ENCODE measurements around the gene PRR22.

The PRR22 gene

DNA sequence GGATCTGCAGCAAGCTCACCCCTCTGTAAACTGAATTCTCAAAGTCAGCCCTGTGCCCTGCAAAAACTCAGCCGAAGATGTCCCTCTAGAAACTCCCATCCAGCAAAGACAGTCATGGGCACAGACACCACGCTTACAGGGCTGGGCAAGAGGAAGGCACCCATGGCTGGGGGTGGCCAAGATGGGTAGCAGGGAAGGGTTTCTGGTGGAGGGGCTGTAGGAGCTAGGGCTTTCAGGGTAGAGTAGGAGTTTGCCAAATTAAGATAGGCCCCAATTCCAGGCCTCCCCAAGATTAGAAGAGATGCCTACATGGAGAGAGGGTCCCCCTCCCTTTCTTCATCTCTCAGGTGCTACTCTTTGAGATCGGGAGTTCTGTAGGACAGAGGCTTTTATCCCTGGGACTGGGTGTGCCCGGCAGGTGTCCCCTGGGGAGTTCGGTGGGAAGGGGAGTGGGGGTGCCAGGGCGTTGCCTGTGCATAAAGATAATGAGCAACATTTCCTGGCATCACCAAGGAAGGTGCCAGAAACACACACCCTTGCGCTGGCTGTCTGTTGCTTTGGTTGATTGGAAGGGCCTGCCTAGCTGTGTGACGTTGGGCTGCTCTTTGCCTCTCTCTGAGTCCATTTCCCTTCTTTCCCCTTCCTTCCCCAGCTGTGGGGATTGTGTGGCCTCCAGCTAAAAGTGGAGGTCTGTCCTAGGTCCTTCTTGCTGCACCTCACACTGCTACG lies 29.7 kb upstream of the PRR22 start:
- H3K4me3 ChIP-seq (ENCODE audit: control insufficient read depth, low read depth, low read length): no peak overlapping the region
- TF ChIP-seq, protein P1, sequence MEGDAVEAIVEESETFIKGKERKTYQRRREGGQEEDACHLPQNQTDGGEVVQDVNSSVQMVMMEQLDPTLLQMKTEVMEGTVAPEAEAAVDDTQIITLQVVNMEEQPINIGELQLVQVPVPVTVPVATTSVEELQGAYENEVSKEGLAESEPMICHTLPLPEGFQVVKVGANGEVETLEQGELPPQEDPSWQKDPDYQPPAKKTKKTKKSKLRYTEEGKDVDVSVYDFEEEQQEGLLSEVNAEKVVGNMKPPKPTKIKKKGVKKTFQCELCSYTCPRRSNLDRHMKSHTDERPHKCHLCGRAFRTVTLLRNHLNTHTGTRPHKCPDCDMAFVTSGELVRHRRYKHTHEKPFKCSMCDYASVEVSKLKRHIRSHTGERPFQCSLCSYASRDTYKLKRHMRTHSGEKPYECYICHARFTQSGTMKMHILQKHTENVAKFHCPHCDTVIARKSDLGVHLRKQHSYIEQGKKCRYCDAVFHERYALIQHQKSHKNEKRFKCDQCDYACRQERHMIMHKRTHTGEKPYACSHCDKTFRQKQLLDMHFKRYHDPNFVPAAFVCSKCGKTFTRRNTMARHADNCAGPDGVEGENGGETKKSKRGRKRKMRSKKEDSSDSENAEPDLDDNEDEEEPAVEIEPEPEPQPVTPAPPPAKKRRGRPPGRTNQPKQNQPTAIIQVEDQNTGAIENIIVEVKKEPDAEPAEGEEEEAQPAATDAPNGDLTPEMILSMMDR (IDR thresholded peaks at IDR 0.05; ENCODE audit: control insufficient read depth, insufficient read depth, low read depth, low read length, missing control alignments): no peak
- no peak for DNase-seq (ENCODE audit: low read depth)

DNA sequence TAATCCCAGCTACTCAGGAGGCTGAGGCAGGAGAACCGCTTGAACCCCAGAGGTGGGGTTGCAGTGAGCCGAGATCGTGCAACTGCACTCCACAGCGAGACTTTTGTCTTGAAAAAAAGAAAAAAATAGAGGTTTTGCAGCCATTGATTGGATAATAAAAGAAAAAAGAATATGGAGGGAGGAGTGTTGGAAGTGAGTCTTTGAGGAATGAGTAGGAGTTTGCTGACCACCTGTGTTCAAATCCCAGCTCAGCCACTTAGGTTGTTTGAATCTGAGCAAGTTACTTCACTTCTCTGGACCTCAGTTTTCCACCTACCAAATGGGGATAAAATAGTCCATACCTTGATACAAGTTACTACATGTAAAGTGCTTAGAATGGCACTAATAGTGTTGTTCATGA lies 26.6 kb upstream of the PRR22 start:
- no peak for DNase-seq (ENCODE audit: low read depth)
- TF ChIP-seq, protein P1 (IDR thresholded peaks at IDR 0.05; ENCODE audit: control insufficient read depth, insufficient read depth, low read depth, low read length, missing control alignments): no peak

DNA sequence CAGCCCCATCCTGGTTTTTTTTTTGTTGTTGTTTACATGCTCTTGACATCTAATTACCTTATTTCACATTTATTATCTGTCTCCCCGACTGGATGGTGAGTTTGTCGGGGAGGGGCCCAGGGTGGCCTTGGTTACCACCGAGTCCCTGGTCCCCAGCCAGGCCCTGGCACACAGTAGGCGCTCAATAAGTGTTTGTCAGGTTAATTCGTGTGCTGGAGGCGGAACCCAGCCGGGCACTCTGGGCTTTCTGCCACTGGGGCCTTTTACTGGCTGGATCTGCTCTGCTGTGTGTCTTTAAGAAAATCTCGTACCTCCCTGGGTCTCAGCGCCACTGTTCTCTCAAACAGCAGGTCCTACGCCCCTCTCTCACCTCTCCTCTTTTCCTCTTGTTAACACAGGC lies 24.9 kb upstream of the PRR22 start:
- TF ChIP-seq, protein P1 (IDR thresholded peaks at IDR 0.05; ENCODE audit: control insufficient read depth, insufficient read depth, low read depth, low read length, missing control alignments): no peak
- H3K4me3 ChIP-seq (ENCODE audit: control insufficient read depth, low read depth, low read length): no peak overlapping the region
- no peak for DNase-seq (ENCODE audit: low read depth)

More for the DNA sequence above, 26.6 kb upstream of the PRR22 start:
- no peak overlapping the region for H3K4me3 ChIP-seq (ENCODE audit: control insufficient read depth, low read depth, low read length)

DNA sequence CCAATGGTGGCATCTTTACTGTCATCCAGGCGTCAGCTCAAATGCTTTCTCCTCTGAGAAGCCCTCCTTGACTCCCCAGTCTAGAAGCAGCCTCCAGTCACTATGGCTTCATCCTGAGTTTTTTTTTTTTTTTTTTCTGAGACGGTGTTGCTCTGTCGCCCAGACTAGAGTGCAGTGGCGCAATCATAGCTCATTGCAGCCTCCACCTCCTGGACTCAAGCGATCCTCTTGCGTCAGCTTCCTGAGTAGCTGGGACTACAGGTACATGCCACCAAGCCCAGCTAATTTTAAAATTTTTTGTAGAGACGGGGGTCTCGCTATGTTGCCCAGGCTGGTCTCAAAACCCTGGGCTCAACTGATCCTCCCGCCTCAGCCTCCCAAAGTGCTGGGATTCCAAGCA lies 24.5 kb upstream of the PRR22 start:
- H3K4me3 ChIP-seq (ENCODE audit: control insufficient read depth, low read depth, low read length): no peak overlapping the region
- TF ChIP-seq, protein P1 (IDR thresholded peaks at IDR 0.05; ENCODE audit: control insufficient read depth, insufficient read depth, low read depth, low read length, missing control alignments): no peak
- DNase-seq (ENCODE audit: low read depth): no peak

DNA sequence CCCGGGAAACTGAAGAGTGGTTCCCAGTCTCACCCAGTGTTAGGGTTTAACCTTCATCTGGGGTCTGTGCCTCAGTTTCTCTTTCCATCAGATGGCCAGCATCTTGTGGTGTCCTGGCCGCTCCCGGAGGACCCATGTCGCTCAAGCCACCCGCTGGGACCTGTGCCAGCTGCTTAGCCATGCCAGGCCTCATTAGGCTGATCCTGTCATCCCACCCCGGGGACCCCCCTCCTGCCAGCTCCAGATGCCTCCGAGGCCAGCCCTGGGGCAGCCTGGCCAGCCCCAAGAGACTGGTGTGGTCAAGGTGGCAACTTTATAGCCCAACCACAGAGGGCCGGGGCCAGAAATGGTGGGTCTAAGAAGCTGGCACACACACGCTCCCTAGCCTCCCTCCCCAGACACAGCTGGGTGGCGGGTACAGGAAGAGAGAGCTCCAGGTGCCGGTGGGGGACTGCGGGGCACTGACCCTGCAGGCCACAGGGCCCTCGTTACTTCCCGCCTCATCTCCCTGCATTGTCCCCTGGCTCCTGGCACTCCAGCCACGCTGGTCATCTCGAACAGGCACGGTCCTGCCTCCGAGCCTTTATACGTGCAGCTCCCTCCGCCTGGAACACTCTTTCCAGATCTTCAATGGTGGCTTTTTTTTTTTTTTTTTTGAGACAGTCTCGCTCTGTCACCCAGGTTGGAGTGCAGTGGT lies 23.7 kb upstream of the PRR22 start:
- no peak overlapping the region for H3K4me3 ChIP-seq (ENCODE audit: control insufficient read depth, low read depth, low read length)
- DNase-seq (ENCODE audit: low read depth): no peak
- TF ChIP-seq, protein P1 (IDR thresholded peaks at IDR 0.05; ENCODE audit: control insufficient read depth, insufficient read depth, low read depth, low read length, missing control alignments): no peak

DNA sequence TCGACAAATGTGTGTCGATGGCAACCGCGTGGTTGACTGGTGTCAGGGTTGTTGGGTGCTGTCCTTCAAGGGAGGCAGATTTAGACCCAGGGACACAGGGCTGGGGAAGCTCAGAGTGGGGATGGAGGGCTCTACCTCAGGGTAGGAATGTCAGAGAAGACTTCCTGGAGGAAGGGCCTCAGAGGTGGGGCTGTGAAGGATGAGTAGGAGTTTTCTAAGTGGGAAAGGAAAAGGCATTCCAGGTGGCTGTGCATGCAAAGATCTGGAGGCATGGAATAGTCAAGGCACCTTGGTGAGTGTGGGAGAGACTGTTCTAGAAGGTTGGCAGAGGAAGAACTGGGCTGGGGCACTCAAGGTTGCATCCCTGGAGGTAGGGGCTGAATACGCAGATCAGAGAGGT lies 22.4 kb upstream of the PRR22 start:
- TF ChIP-seq, protein P1 (IDR thresholded peaks at IDR 0.05; ENCODE audit: control insufficient read depth, insufficient read depth, low read depth, low read length, missing control alignments): no peak
- no peak for DNase-seq (ENCODE audit: low read depth)
- H3K4me3 ChIP-seq (ENCODE audit: control insufficient read depth, low read depth, low read length): no peak overlapping the region

All from AG09309 (cell line).